Parietal lobe (tissue), 1 donor: ENCODE data around the gene WNT8B. TPM values are rescaled to one million over a fixed set of nuclear protein-coding genes. Genes with fewer than 3 reads are reported as not detected.

Experiments used
- total RNA-seq: library from RNA; depleted of rRNA; stranded (reverse); fragments of >200 nt; gene quantifications from one replicate; pipeline ENCODE4 v1.2.3, GENCODE V29; 2014

The WNT8B gene, protein sequence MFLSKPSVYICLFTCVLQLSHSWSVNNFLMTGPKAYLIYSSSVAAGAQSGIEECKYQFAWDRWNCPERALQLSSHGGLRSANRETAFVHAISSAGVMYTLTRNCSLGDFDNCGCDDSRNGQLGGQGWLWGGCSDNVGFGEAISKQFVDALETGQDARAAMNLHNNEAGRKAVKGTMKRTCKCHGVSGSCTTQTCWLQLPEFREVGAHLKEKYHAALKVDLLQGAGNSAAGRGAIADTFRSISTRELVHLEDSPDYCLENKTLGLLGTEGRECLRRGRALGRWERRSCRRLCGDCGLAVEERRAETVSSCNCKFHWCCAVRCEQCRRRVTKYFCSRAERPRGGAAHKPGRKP
- total RNA-seq: 0.31 TPM

DNA sequence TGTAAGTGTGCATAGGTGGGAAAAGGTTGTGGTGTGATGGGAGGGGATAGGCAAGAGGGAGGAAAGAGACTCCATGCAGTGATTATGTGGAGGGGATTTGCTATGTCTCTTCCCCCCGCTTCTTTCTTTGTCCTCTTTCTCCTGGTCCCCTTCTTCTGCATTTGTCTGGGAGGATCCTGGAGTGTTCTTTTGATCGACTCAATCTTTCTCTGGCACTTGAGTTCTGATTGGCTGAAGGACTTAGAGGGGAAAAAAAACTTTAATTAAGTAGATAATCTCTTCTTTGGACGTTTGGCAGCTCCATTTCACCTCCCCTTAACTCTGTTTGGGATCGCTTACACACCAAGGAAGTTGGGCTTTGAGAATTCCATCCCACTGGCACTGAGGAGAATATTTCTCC is at the start of gene WNT8B:
WNT8B (plus strand) TSS at position 301 of the 400 bp plus-strand sequence. CDS start 160 bp downstream, outside the sequence.

DNA sequence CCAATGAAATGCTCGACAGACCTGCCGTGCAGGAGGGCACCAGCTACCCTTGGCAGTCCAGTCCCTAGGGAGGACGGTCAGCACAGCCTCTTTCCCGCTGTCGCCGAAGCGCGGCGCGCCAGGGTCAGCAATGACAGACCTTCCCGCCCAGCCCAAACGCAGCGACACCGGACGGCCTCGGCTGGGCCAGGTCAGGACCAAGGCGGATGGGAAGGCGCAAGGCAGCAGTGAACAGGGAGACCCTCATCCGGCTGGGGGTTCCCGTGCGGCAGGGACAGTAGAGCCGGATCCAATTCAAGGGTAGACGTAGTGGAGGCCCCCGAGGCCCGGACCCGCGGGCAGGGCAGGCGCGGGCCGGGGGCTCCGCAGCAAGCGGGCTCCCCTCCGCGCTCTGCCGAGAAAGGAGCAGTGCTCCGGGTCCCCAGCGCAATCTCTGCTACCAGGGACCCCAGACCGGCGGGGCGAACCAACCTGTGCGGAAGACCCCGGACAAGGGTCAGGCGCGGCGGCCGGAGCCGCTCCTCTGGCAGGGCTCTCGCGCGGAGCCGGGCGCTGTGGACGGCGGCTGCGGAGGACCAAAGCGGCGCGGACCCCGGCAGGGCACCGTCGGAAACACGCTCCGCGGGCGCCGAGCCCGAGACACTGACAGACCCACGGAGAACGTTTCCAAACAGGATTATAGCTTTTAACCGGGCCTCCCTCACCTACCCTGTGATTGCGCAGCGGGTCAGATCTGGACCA is 56.7 kb downstream of the WNT8B start, which contains the start of gene SEC31B:
SEC31B (minus strand) TSS at position 551 of the 741 bp plus-strand sequence. CDS start 2,909 bp downstream, outside the sequence.

DNA sequence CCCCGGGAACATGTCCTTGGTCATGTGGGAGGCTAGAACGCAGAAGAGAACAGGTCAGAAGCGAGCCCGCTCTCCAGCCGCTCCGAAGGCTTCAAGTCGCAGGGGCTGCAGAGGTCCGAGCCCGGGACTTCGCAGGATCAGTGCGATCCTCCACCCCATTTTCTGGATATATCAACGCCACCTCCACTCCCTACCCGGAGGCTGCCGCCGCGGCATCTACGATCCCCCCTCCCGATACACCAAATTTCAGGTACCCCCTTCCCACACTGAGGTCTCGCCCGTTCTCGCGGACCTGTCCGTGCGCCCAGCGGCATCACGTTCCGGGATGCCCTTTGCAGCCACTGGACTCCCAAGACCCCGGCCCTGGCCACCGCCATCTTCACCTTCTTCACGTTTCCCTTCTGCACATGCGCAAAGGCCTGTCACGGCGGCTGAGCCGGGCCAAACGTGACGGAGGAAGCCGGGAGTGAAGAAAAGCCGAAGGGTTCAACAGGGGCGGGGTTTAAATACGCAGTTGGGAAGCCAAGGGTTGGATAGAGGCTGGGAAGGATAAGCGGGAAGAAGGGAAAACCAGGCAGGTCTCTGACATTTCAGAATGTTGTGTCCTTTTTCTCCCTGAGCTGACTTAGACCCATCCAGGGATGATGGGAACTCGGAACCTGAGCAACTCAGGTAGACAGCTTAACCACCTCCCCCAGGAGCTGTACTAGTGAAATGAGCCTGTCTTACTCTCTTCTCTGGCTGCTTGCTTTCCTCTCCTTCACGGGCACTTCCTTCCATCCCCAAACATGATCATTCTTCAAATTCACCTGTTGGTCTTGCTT is 66.9 kb downstream of the WNT8B start, which contains the start of gene NDUFB8:
NDUFB8 (minus strand) TSS at position 397 of the 824 bp plus-strand sequence; CDS start at position 377, 20 bp downstream.

Other genes with a start within 250 kb of the WNT8B start
- 36.3 TPM for gene CHUK, start 233.4 kb upstream of the WNT8B start, total RNA-seq
- gene CWF19L1, start 195.4 kb upstream of the WNT8B start, total RNA-seq: 31.0 TPM
- gene BLOC1S2, start 176.3 kb upstream of the WNT8B start, total RNA-seq: 32.9 TPM
- gene PKD2L1, start 132.8 kb upstream of the WNT8B start, total RNA-seq: not detected
- 152 TPM for gene SCD, start 115.8 kb upstream of the WNT8B start, total RNA-seq
- 18.2 TPM for gene SEC31B, start 56.9 kb downstream of the WNT8B start, total RNA-seq
- 133 TPM for gene NDUFB8, start 66.9 kb downstream of the WNT8B start, total RNA-seq
- gene HIF1AN, start 72.9 kb downstream of the WNT8B start, total RNA-seq: 26.9 TPM